Measurements from ENCODE around the gene FAM162A. TPM values are rescaled to one million over a fixed set of nuclear protein-coding genes. Genes with fewer than 3 reads are reported as not detected.
A peak's percentile ranks its signal among the peaks of the same experiment; 100 is the strongest.

Gene FAM162A
- total RNA-seq, 2 donors from 2014 or later, result 51.2 to 194 TPM

DNA sequence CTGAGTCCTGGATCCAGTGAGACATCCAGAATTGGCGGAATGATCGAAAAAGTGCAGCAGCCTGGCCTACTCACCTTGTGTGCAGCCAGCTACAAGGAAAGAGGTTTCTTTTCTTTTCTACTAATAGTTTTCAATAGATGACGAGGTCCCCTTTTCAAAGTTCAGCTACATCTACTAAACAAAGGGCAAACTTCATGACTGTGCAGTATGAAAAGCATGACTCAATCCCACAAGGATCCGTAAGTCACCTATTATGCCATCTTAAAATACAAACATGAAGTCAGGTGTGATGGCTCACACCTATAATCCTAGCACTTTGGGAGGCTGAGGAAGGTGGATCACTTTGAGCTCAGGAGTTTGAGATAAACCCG lies 17.6 kb upstream of the FAM162A start:
- no peaks in the 10 kb centered on the region for H3K9me3 Mint-ChIP-seq
- DNase-seq (ENCODE audit: low spot score in 2 of 2), result no peak
- ATAC-seq, result peak in 1 of 2 donors; percentile 42
- H3K36me3 Mint-ChIP-seq, result peaks cover 8 to 23% of the 10 kb centered on the region in 2 donors
- peak overlapping the region; percentile 32 to 38 for H3K27ac Mint-ChIP-seq

GRCh38 chr3:122374034-122374433 lies 9.9 kb upstream of the FAM162A start:
- ATAC-seq, result no peak
- peaks cover 9 to 27% of the 10 kb centered on the region in 2 donors for H3K36me3 Mint-ChIP-seq
- DNase-seq (ENCODE audit: low spot score in 2 of 2), result no peak
- no peak overlapping the region for H3K27ac Mint-ChIP-seq
- H3K9me3 Mint-ChIP-seq, result no peaks in the 10 kb centered on the region

- H3K9me3 Mint-ChIP-seq, result no peaks in the 10 kb centered on the region
- DNase-seq (ENCODE audit: low spot score in 2 of 2), result no peak
- H3K27ac Mint-ChIP-seq, result peak overlapping the region; percentile 45 to 73
- H3K36me3 Mint-ChIP-seq, result peaks cover 6 to 39% of the 10 kb centered on the region in 2 donors
- ATAC-seq, result peak in 1 of 2 donors; percentile 57
These were observed 6.0 kb upstream of the FAM162A start for GRCh38 chr3:122377975-122378374.

DNA sequence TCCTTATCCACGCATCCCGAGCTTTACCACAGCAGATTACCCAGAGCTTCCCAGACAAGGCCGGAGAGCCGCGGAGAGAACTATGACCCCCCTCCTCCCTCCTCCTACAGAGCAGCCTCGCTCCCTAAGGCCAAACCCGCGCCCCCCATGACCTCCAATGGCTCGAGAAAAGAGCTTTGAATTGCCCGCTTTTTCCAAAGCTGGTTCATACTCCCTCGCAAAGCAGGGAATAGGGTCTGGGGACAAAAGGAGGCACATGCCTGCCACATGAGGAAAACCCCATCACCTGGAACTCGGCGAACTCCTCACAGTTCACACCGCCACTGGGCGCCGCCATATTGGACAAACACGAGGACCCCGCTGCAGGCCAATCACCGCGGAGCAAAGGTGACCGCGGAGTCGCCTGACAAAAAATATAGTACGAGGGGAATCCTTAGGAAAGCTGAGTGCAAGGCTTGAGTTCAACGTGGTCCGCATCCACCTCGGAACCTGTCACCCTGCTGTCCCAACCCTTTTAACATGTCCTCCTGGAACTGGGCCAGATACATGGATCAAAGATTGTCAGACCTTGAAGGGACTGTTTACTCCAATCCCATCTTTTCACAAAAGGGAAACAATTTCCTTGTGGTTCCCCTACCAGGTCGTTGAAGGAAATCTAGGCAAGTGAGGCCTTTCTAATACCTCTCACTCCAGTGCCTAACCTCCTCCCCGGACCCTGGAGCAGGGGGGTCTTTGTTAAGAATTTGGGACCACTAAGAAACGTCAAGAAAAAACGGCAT lies 905 bp upstream of the FAM162A start, which contains the start of gene MIX23:
Gene MIX23, minus strand, starts transcription at position 344 of the 779 bp plus-strand sequence. Its CDS starts 7 bp downstream, at position 337.
- H3K36me3 Mint-ChIP-seq, result peaks cover 14 to 41% of the 10 kb centered on the region in 2 donors
- peak; percentile 50 to 55 for ATAC-seq
- peak; percentile 84 to 85 for DNase-seq (ENCODE audit: low spot score in 2 of 2)
- peak within 1 kb of the TSS; percentile 92 to 98 for H3K27ac Mint-ChIP-seq
- no peaks in the 10 kb centered on the region for H3K9me3 Mint-ChIP-seq

- peak overlapping the region in 1 of 2 donors; percentile 2 for H3K27ac Mint-ChIP-seq
These were observed 3.7 kb downstream of the FAM162A start for GRCh38 chr3:122387709-122388108.

GRCh38 chr3:122389197-122389596 lies 5.2 kb downstream of the FAM162A start:
- ATAC-seq (no peak), DNase-seq (ENCODE audit: low spot score in 2 of 2) (no peak)
- H3K27ac Mint-ChIP-seq, result no peak overlapping the region
- H3K36me3 Mint-ChIP-seq, result peaks cover 0 to 39% of the 10 kb centered on the region in 2 donors
- H3K9me3 Mint-ChIP-seq, result no peaks in the 10 kb centered on the region

More at GRCh38 chr3:122387709-122388108, 3.7 kb downstream of the FAM162A start:
- no peak for DNase-seq (ENCODE audit: low spot score in 2 of 2)
- ATAC-seq, result no peak
- Mint-ChIP-seq H3K9me3 (no peaks in the 10 kb centered on the region), H3K36me3 (peaks cover 11 to 36% of the 10 kb centered on the region in 2 donors)

GRCh38 chr3:122389892-122390291 lies 5.9 kb downstream of the FAM162A start:
- no peak for ATAC-seq
- DNase-seq (ENCODE audit: low spot score in 2 of 2), result no peak
- Mint-ChIP-seq H3K27ac (no peak overlapping the region), H3K36me3 (peaks cover 0 to 42% of the 10 kb centered on the region in 2 donors), H3K9me3 (no peaks in the 10 kb centered on the region)

DNA sequence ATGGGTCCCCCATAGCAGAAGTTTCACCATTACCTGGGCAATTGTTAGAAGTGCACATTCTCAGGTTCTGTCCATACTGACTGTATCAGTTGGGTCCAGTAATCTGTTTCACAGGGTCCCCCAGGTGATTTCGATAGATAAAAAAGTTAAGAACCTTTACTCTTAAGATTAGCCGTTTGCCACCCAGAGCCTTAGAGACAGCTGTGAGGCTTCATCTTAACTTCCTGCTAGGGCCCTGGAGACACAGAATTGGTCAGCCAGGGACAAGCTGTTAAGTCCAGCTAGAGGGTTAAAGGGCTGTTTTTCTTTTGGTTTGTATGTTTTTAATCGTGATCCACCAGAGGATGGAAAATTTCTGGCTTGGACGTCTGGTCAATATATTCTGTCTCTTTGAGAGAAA lies 6.7 kb downstream of the FAM162A start:
- no peaks in the 10 kb centered on the region for H3K9me3 Mint-ChIP-seq
- H3K27ac Mint-ChIP-seq, result no peak overlapping the region
- DNase-seq (ENCODE audit: low spot score in 2 of 2), result no peak
- ATAC-seq, result no peak
- H3K36me3 Mint-ChIP-seq, result peaks cover 0 to 44% of the 10 kb centered on the region in 2 donors

- no peak overlapping the region for H3K27ac Mint-ChIP-seq
- no peaks in the 10 kb centered on the region for H3K9me3 Mint-ChIP-seq
- no peak for ATAC-seq
- peaks cover 0 to 34% of the 10 kb centered on the region in 2 donors for H3K36me3 Mint-ChIP-seq
- DNase-seq (ENCODE audit: low spot score in 2 of 2), result no peak
These were observed 7.9 kb downstream of the FAM162A start for GRCh38 chr3:122391681-122392446.

DNA sequence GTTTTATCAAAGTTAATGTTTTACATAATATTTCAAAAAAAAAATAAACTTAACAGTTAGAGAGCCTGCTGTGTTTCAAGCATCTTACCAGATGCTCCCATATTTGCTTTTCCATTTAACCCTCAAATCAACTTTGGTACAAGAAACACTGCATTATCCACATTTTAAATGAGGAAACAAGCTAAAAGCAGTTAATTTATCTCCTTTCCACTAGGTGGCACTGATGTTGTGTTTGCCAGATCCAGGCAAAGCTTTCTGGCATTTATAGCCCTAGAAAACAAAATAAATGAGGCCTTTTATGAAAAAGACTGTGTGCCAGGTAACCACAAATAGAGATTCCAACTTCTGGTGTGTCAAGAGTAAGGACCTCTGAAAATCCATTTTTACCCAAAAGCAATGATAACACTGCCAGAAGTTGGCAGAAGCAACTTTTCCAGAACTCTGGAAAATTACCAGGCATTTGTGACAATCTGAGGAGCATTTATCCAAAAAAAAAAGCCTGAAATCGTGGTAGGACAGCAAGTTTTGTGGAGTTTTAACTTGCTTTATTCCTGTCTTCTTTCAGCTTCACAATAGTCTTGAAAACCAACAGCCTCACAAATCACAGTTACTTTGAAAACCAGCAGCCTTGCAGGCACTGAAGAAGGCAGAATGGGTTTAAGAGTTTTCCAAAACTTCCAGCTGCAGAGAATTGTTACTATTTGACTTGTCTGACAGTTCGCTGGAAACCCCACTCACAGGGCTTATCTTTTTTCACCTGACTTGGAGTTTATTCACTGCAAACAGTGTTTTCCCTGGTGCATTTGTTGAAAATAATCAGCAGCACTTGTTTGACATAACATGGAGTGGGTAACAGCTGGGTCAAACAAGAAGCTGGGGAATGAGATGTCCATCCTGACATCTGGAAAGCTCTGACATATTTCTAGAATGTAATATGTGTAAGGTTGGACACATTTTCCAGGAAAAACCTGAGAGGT lies 9.2 kb downstream of the FAM162A start:
- H3K9me3 Mint-ChIP-seq, result no peaks in the 10 kb centered on the region
- H3K27ac Mint-ChIP-seq, result peak overlapping the region; percentile 63 to 65
- DNase-seq (ENCODE audit: low spot score in 2 of 2), result no peak
- peak in 1 of 2 donors; percentile 30 for ATAC-seq
- peaks cover 0 to 22% of the 10 kb centered on the region in 2 donors for H3K36me3 Mint-ChIP-seq

DNA sequence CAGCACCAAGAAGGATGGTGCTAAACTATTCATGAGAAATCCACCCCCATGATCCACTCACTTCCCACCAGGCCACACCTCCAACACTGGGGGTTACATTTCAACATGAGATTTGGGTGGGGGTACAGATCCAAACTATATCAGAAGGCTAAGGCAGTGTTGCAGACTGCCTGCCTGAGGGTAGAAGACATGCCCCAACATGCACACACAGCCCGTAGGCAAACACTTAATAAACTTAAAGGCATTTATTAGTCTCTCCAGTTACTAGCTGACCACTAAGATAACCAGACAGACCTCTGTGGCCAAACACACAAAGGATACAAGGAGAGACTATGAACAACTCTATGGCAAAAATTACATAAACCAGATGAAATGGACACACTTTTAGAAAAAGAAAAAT lies 10.2 kb downstream of the FAM162A start:
- no peak for DNase-seq (ENCODE audit: low spot score in 2 of 2)
- Mint-ChIP-seq H3K36me3 (peaks cover 0 to 18% of the 10 kb centered on the region in 2 donors), H3K27ac (peak overlapping the region in 1 of 2 donors; percentile 63), H3K9me3 (no peaks in the 10 kb centered on the region)
- ATAC-seq, result no peak

GRCh38 chr3:122395582-122395981 lies 11.6 kb downstream of the FAM162A start:
- H3K9me3 Mint-ChIP-seq, result no peaks in the 10 kb centered on the region
- ATAC-seq (no peak), DNase-seq (ENCODE audit: low spot score in 2 of 2) (no peak)
- H3K27ac Mint-ChIP-seq, result no peak overlapping the region
- peaks cover 0 to 18% of the 10 kb centered on the region in 2 donors for H3K36me3 Mint-ChIP-seq

GRCh38 chr3:122396511-122396910 lies 12.5 kb downstream of the FAM162A start:
- no peak for DNase-seq (ENCODE audit: low spot score in 2 of 2)
- Mint-ChIP-seq H3K27ac (no peak overlapping the region), H3K9me3 (no peaks in the 10 kb centered on the region), H3K36me3 (peaks cover 0 to 18% of the 10 kb centered on the region in 2 donors)
- ATAC-seq, result no peak

DNA sequence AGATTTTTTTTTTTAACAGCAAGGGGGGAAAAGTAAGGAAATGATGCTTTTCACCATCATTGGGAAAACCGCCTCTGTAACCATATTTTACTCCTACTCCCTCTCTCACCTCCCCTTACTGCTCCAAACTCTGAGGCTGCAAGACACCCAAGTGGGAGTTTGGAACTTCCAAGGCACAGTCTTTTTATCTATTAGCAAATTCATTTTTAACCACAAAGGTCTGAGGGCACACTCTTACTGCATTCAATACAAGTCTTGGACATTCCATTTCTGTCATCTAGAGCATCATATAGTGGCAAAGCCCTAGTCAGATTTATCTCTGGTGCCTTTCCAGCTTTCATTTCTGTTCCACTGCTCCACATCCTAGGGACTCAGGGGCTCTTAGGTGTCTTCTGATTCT lies 13.2 kb downstream of the FAM162A start:
- DNase-seq (ENCODE audit: low spot score in 2 of 2) (no peak), ATAC-seq (no peak)
- Mint-ChIP-seq H3K27ac (no peak overlapping the region), H3K36me3 (peaks cover 0 to 18% of the 10 kb centered on the region in 2 donors), H3K9me3 (no peaks in the 10 kb centered on the region)

DNA sequence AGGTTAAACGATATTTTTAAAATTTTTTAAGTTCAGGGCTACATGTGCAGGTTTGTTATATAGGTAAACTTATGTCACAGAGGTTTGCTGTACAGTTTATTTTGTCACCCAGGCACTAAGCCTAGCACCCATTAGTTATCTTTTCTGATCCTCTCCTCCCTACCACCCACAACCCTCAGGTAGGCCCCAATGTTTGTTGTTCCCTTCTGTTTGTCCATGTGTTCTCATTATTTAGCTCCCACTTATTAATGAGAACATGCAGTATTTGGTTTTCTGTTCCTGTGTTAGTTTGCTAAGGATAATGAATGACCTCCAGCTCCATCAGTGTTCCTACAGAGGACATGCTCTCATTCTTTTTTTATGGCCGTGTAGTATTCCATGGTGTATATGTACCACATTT lies 14.9 kb downstream of the FAM162A start:
- Mint-ChIP-seq H3K36me3 (peaks cover 0 to 22% of the 10 kb centered on the region in 2 donors), H3K27ac (no peak overlapping the region), H3K9me3 (no peaks in the 10 kb centered on the region)
- ATAC-seq, result no peak
- no peak for DNase-seq (ENCODE audit: low spot score in 2 of 2)

DNA sequence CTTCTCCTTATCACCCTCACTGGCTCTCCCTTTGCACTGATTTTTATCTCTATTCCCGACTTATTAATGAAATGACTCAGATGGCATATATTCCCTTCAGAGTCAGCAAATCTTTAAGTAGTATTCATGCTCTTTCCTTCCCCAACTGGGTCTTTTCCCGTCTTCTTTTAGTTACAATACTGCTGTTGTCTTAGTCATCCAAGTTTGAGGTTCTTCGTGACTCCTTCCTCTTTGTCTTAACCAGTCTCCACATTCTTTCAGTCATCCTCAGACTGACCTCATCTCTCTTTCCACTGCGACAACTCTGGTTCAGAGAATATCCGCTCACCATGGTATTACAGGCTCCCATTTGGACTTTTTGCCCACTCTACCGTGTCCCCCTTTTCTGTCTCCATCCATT lies 19.5 kb downstream of the FAM162A start:
- Mint-ChIP-seq H3K9me3 (no peaks in the 10 kb centered on the region), H3K27ac (no peak overlapping the region), H3K36me3 (peaks cover 0 to 20% of the 10 kb centered on the region in 2 donors)
- DNase-seq (ENCODE audit: low spot score in 2 of 2), result no peak
- no peak for ATAC-seq

All from activated naive CD4-positive, alpha-beta T cell treated with anti-CD3 and anti-CD28 coated beads, Interleukin-2, amount 50 U/mL, for 72 hours (primary cell).